Ovary (tissue), 3 donors: Measurements from ENCODE around the gene CTRB2.

Experiments
- POLR2A ChIP-seq: fragments of 450-650 bp; IDR thresholded peaks from one replicate; pipeline ENCODE4 v1.6.1; 2017; ENCODE audit warnings: antibody characterized with exemption, mild to moderate bottlenecking, moderate library complexity
- TF ChIP-seq, protein P1 (sequence below), 3 donors: fragments of 450-650 bp in 2 of 3; fragments of 200-600 bp in 1 of 3; IDR thresholded peaks; one replicate each; pipeline versions ENCODE4 v1.5.1 to v1.8.0; 2016 to 2022; ENCODE audit warnings: antibody characterized with exemption in 3 of 3, mild to moderate bottlenecking in 1 of 3
- donor health status: DM: no; HTN: no; CAD: no.

DNA sequence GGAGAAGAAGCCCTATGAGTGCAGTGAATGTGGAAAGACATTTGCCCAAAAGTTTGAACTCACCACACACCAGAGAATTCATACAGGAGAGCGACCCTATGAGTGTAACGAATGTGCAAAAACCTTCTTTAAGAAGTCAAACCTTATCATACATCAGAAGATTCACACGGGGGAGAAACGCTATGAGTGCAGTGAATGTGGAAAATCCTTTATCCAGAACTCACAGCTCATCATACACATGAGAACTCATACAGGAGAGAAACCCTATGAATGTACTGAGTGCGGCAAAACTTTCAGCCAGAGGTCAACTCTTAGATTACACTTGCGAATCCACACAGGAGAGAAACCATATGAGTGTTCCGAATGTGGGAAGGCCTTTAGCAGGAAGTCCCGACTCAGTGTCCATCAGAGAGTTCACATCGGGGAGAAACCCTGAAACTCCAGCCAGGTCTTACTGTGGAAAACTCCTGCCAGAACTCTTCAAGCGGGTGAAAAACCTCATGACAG, 37.0 kb downstream of the CTRB2 start:
- no peak for TF ChIP-seq POLR2A
- TF ChIP-seq, protein P1, sequence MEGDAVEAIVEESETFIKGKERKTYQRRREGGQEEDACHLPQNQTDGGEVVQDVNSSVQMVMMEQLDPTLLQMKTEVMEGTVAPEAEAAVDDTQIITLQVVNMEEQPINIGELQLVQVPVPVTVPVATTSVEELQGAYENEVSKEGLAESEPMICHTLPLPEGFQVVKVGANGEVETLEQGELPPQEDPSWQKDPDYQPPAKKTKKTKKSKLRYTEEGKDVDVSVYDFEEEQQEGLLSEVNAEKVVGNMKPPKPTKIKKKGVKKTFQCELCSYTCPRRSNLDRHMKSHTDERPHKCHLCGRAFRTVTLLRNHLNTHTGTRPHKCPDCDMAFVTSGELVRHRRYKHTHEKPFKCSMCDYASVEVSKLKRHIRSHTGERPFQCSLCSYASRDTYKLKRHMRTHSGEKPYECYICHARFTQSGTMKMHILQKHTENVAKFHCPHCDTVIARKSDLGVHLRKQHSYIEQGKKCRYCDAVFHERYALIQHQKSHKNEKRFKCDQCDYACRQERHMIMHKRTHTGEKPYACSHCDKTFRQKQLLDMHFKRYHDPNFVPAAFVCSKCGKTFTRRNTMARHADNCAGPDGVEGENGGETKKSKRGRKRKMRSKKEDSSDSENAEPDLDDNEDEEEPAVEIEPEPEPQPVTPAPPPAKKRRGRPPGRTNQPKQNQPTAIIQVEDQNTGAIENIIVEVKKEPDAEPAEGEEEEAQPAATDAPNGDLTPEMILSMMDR (IDR thresholded peaks at IDR 0.05): no peak
